SK-N-SH (cell line): ENCODE data around the gene KRT80.

Experiments used
- CTCF ChIP-seq: fragments of 200-600 bp; sonication (generic); IDR thresholded peaks from 2 replicates; pipeline ENCODE4 v1.6.1; 2017; ENCODE audit warnings: antibody characterized with exemption, mild to moderate bottlenecking, moderate library complexity
- EP300 ChIP-seq, 2 experiments: IDR thresholded peaks; 2 replicates each; pipeline versions ENCODE4 v1.4.0 to v1.6.1; 2012; ENCODE audit warnings: borderline replicate concordance in 1 of 2, low read depth in 1 of 2, low read length in 1 of 2
- EZH2phosphoT487 ChIP-seq: fragments of 200-600 bp; sonication (generic); IDR thresholded peaks from 2 replicates; pipeline ENCODE4 v1.6.1; 2017; ENCODE audit warnings: low read depth, mixed run types, mild to moderate bottlenecking, antibody characterized with exemption, moderate library complexity, borderline replicate concordance
- MXI1 ChIP-seq: IDR thresholded peaks from 2 replicates; pipeline ENCODE4 v1.6.1; 2012; ENCODE audit warnings: mild to moderate bottlenecking, low read depth, low read length, improper control_type of control experiment
- POLR2AphosphoS5 ChIP-seq: IDR thresholded peaks from 2 replicates; pipeline ENCODE4 v1.6.1; 2012; ENCODE audit warnings: low read depth, low read length
- RAD21 ChIP-seq: IDR thresholded peaks from 2 replicates; pipeline ENCODE4 v1.6.1; 2012; ENCODE audit warnings: mild to moderate bottlenecking, low read length
- SIN3A ChIP-seq: IDR thresholded peaks from 2 replicates; pipeline ENCODE4 v1.6.1; 2012; ENCODE audit warnings: low read depth, mild to moderate bottlenecking, low read length, moderate library complexity, borderline replicate concordance

GRCh38 chr12:52144512-52145227, 47.1 kb downstream of the KRT80 start:
- TF ChIP-seq CTCF (no peak), MXI1 (no peak), EZH2phosphoT487 (no peak), POLR2AphosphoS5 (no peak), EP300 (IDR thresholded peaks at IDR 0.05; ENCODE audit: borderline replicate concordance in 1 of 2, low read depth in 1 of 2, low read length in 1 of 2) (no peak), RAD21 (no peak), SIN3A (no peak)
